Measurements from ENCODE around the gene VPS36. TPM values are rescaled to one million over a fixed set of nuclear protein-coding genes. Genes with fewer than 3 reads are reported as not detected.
"Not testable (repeated sequence)": the region's sequence is repeated elsewhere in the genome, so short reads cannot be mapped to it uniquely, and the experiment has no call there.

VPS36 gene
- 100 to 1,000 TPM in 1 of 2 donors, 10 to 100 TPM in 1; 42.1 to 100 TPM for total RNA-seq

- H3K36me3 ChIP-seq = no peaks in the 10 kb centered on the region
- TF ChIP-seq CTCF (IDR thresholded peaks at IDR 0.05) = peak; percentile 100
- DNase-seq (ENCODE audit: low spot score) (peak; percentile 78), ATAC-seq (ENCODE audit: insufficient number of reproducible peaks, low FRiP score, low read depth) (peak; percentile 97)
- H3K27ac ChIP-seq = peak within 1 kb of the TSS; percentile 91 to 97
- H3K4me1 ChIP-seq (ENCODE audit: control insufficient read depth in 1 of 2, low read depth in 2 of 2) = peaks cover 22 to 30% of the 10 kb centered on the region in 2 donors
- H3K9me3 ChIP-seq = no peaks in the 10 kb centered on the region
- H3K27me3 ChIP-seq (replicated peaks; ENCODE audit: insufficient read depth) = no peaks in the 10 kb centered on the region
- peak within 1 kb of the TSS; percentile 80 for H3K4me3 ChIP-seq
These were observed at the start of gene VPS36 for GRCh38 chr13:52450012-52450792. Gene VPS36 (minus strand): TSS chr13:52450634. CDS start chr13:52450594, 40 bp downstream.

GRCh38 chr13:52497979-52498378, 47.5 kb upstream of the VPS36 start:
- not testable (repeated sequence) for H3K36me3 ChIP-seq; H3K9me3 ChIP-seq; H3K4me1 ChIP-seq (ENCODE audit: control insufficient read depth in 1 of 2, low read depth in 2 of 2); DNase-seq (ENCODE audit: low spot score); H3K27ac ChIP-seq; H3K4me3 ChIP-seq; ATAC-seq (ENCODE audit: insufficient number of reproducible peaks, low FRiP score, low read depth); H3K27me3 ChIP-seq (replicated peaks; ENCODE audit: insufficient read depth)

- not testable (repeated sequence) for H3K9me3 ChIP-seq; H3K4me1 ChIP-seq (ENCODE audit: control insufficient read depth in 1 of 2, low read depth in 2 of 2); H3K4me3 ChIP-seq; ATAC-seq (ENCODE audit: insufficient number of reproducible peaks, low FRiP score, low read depth); DNase-seq (ENCODE audit: low spot score); H3K27ac ChIP-seq; H3K27me3 ChIP-seq (replicated peaks; ENCODE audit: insufficient read depth); H3K36me3 ChIP-seq
These were observed 43.8 kb upstream of the VPS36 start for GRCh38 chr13:52494241-52494640.

- not testable (repeated sequence) for H3K27me3 ChIP-seq (replicated peaks; ENCODE audit: insufficient read depth); ATAC-seq (ENCODE audit: insufficient number of reproducible peaks, low FRiP score, low read depth); DNase-seq (ENCODE audit: low spot score); H3K9me3 ChIP-seq; H3K36me3 ChIP-seq; H3K4me3 ChIP-seq; H3K4me1 ChIP-seq (ENCODE audit: control insufficient read depth in 1 of 2, low read depth in 2 of 2); H3K27ac ChIP-seq
These were observed 40.6 kb upstream of the VPS36 start for GRCh38 chr13:52491015-52491414.

GRCh38 chr13:52488763-52489162, 38.3 kb upstream of the VPS36 start:
- H3K4me3 ChIP-seq; H3K9me3 ChIP-seq; ATAC-seq (ENCODE audit: insufficient number of reproducible peaks, low FRiP score, low read depth); H3K36me3 ChIP-seq; DNase-seq (ENCODE audit: low spot score); H3K4me1 ChIP-seq (ENCODE audit: control insufficient read depth in 1 of 2, low read depth in 2 of 2); H3K27ac ChIP-seq; H3K27me3 ChIP-seq (replicated peaks; ENCODE audit: insufficient read depth): not testable (repeated sequence)

GRCh38 chr13:52487078-52487477, 36.6 kb upstream of the VPS36 start:
- H3K9me3 ChIP-seq; H3K27ac ChIP-seq; DNase-seq (ENCODE audit: low spot score); H3K36me3 ChIP-seq; ATAC-seq (ENCODE audit: insufficient number of reproducible peaks, low FRiP score, low read depth); H3K4me3 ChIP-seq; H3K27me3 ChIP-seq (replicated peaks; ENCODE audit: insufficient read depth); H3K4me1 ChIP-seq (ENCODE audit: control insufficient read depth in 1 of 2, low read depth in 2 of 2): not testable (repeated sequence)

GRCh38 chr13:52480677-52481428, 30.4 kb upstream of the VPS36 start:
- not testable (repeated sequence) for ATAC-seq (ENCODE audit: insufficient number of reproducible peaks, low FRiP score, low read depth); H3K9me3 ChIP-seq; H3K4me3 ChIP-seq; DNase-seq (ENCODE audit: low spot score); H3K27ac ChIP-seq; H3K27me3 ChIP-seq (replicated peaks; ENCODE audit: insufficient read depth); H3K4me1 ChIP-seq (ENCODE audit: control insufficient read depth in 1 of 2, low read depth in 2 of 2); H3K36me3 ChIP-seq

- not testable (repeated sequence) for DNase-seq (ENCODE audit: low spot score)
These were observed 18.1 kb upstream of the VPS36 start for GRCh38 chr13:52468487-52468886.

More at GRCh38 chr13:52468487-52468886, 18.1 kb upstream of the VPS36 start:
- not testable (repeated sequence) for H3K27ac ChIP-seq; H3K4me1 ChIP-seq (ENCODE audit: control insufficient read depth in 1 of 2, low read depth in 2 of 2); H3K36me3 ChIP-seq; H3K27me3 ChIP-seq (replicated peaks; ENCODE audit: insufficient read depth); H3K4me3 ChIP-seq; H3K9me3 ChIP-seq; ATAC-seq (ENCODE audit: insufficient number of reproducible peaks, low FRiP score, low read depth)

Measured in thoracic aorta (tissue), 2 donors.